DMS114 treated with DMSO at 0.1 percent for 48 hours (cell line): ENCODE data around the gene JMJD7.

Experiments
- DNase-seq: peaks from one replicate; lab custom pipeline; 2025; ENCODE audit not compliant: unreplicated experiment; lab: John Stamatoyannopoulos, UW

Gene JMJD7

DNA sequence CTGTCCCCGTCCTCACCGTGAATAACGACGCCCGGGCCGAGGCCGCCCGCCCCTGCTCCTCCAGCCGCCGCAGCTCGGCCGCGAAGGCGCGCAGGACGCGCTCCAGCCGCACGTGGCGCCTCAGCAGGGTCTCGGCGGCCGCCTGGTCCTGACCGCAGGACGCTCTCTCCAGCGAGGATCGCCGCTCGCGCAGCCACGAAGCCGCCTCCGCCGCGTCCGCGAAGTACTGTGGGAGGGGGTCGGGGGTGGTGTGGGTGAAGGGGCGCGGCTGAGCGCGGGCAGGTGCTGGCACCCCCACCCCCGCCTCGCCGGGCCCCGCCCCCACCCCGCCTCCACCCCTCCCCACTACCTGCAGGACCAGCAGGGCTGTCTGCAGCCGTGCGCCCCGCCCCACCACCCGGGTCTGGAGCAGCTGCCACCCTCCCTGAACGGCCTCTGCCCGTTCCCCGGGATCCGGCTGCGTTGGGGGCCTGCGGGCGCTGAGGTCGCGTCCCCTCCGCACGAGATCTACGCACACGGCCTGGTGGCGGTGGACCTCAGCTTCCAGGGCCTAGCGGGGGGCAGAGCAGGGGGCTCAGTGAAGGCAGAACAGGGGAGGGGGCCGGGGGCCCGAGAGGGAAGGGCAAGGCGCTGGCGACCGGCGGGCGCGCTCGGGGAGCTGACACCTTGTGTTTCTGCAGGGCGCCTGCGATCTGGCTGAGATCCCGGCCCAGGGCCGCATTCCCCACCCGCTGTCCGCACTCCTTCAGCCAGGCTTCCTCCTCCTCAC, 54.2 kb downstream of the JMJD7 start:
- no peak for DNase-seq

DNA sequence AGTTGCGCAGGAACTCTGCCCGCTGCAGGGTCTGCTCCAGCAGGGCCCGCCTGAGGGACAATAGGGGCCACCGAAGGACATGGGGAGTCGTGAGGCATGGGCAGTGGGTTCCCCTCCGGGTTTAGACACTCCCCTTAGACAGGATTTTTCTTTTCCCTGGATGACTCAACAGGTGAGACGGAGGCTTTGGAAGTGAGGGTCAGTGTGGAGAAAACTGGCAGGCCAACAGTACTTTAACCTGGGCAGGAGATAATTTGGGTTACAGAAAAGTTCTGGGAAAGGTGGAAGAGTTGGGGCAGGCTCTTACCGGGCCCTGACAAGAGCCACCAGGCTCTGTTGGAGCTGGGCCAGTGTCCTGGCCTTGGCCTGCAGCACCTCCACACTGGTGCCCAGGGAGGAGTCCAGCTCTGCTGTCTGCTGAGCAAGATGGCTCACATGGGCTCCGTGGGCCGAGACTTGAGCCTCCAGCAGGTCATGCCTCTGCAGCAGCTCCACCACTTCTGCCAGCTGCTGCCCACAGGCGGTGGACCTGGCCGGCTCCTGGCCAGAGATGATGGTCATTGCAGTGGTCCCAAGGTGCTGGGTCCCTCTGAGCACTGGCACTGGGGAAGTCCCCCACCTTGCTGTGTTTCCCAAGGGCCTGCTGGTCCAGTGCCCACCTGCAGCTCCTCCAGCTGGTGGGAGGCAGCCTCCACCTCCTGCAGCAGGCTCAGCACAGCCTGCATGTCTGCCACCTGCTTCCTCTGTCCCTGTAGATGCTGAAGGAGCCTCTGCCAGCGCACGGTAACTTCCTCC, 55.0 kb downstream of the JMJD7 start:
- DNase-seq, result no peak

DNA sequence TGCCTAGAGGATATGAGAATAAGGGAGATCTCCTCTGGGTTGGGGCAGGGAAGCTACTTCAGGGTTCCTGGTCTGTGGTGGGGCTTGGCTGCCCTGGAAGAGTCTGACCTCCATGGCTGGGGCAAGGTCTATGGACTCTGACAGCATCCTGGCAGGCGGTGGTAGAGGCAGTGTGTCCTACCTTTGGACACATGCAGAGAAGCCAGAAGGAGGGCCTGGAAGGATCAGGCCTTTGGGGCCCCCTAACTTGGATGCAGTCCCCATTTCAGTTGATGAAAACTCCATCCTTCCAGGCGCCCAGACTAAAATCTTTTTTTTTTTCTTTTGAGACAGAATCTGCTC, 55.6 kb downstream of the JMJD7 start:
- DNase-seq, result no peak

DNA sequence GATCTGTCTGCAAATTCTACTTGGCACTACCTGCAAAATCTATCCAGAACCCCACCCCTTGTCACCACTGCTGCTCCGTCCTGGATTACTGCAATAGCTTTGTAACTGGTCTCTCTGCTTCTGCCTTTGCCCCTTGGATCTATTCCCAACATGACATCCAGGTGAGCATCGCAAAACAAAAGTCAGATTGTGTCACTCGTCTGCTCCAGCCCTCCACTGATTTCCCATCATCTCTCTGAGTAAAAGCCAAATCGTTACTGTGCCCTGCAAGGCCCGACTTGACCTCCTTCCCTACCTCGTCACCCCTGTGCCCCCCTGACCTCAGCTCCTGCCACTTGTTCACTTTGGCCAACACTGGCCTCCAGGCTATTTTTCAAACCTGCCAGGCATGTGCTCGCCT, 56.6 kb downstream of the JMJD7 start:
- DNase-seq, result no peak

DNA sequence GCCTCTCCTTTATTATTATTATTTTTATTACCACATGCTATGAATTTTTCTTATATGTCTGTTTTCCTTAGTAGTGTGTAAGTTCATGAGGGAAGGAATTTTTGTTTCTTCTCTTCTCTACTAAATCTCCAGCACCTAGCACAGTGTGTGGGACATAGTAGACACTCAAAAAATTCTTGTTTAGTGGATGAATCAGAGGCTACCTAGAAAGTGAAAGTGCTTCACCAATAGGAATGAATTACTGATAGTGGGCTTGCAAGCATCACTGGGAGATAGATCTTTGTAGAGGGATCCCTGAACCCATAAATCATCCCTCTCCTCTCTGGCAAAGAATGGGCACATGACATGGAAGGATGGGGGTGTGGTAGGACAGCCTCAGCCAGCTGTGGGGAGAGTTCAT, 57.4 kb downstream of the JMJD7 start:
- DNase-seq, result no peak

DNA sequence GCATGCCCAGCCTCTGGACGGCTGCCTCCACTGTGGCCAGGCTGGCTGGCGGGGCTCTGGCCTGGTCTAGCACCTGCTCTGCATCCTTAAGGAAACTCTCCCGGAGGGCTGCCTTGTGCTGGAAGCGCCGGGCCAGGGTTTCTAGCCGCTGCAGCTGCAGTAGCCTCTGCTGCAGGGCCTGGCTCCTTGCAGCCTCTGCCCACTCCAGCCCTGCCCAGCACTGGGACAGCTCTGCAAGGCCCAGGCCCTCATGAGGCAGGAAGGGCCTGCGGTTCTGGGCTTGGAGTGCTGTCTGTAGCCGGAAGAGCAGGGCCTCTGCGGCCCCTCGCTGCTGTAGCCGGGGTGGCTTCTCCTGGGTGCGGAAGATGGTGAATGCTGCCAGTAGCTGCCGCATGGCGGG, 57.9 kb downstream of the JMJD7 start:
- DNase-seq, result no peak

DNA sequence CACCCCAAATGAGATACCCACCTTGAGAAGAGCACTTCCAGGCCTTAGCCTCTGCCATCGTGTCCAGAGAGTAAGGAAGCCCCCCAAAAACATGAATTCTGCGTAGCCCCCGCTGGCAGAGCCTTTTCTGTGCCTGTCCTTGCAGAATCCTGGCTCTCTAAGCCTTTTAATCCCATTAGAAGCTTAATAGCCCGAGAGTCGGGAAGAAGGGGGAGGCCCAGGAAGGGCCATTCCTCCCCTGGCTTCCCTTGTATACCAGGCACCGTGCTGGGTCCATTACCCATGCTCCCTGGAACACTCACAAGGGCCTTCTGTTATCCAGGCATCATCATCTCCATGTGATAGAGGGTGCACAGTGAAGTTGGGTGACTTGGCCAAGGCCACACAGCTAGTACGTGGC, 58.8 kb downstream of the JMJD7 start:
- DNase-seq, result no peak

DNA sequence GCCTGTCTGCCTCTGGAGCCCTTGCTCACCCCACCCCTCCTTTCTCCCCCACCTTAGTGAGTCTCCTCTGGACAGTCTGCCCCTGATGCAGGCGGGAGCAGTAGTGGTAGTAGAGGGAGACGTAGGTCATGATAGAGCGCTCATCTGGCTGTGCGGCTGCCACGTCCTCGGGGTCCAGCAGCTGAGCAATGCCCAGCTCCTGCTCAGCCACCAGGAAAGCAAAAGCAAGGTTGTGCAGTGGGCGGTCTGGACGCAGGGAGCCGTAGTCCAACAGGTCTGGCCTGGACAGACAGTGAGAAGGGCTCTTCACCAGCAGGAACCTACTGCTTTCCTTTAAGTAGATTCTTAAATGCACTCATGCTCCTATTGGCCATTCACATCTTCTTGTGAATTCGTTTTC, 59.3 kb downstream of the JMJD7 start:
- DNase-seq, result no peak
